ENCODE measurements around the gene KHDRBS2.

DNA sequence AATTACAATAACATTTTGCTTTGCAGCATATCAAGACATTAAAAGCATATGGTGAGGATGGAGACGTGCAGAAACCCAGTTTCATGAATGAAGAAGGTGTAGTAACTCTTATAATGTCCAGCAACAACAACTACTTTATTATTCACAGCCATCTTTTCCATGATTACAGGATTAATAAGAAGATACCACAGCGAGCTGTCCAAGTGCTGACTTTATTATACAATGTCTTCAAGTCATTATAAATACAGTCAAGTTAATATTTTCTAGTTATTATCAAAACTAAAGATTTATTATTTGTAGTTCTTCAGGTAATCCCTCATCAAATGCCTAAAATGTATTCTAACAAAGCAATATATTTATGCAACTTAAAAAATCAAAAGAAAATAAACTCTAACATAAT is 2.5 kb upstream of the KHDRBS2 start:
- TF ChIP-seq, protein P1, sequence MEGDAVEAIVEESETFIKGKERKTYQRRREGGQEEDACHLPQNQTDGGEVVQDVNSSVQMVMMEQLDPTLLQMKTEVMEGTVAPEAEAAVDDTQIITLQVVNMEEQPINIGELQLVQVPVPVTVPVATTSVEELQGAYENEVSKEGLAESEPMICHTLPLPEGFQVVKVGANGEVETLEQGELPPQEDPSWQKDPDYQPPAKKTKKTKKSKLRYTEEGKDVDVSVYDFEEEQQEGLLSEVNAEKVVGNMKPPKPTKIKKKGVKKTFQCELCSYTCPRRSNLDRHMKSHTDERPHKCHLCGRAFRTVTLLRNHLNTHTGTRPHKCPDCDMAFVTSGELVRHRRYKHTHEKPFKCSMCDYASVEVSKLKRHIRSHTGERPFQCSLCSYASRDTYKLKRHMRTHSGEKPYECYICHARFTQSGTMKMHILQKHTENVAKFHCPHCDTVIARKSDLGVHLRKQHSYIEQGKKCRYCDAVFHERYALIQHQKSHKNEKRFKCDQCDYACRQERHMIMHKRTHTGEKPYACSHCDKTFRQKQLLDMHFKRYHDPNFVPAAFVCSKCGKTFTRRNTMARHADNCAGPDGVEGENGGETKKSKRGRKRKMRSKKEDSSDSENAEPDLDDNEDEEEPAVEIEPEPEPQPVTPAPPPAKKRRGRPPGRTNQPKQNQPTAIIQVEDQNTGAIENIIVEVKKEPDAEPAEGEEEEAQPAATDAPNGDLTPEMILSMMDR (IDR thresholded peaks at IDR 0.05): no peak
- TF ChIP-seq EZH2 (IDR thresholded peaks at IDR 0.05; ENCODE audit: borderline replicate concordance, insufficient read depth, low read depth, low read length, poor library complexity, severe bottlenecking): no peak
